Upper lobe of left lung (tissue), 6 donors: ENCODE data around the gene NPR2. TPM values are rescaled to one million over a fixed set of nuclear protein-coding genes. Genes with fewer than 3 reads are reported as not detected.
A peak's percentile ranks its signal among the peaks of the same experiment; 100 is the strongest.

Experiments
- ATAC-seq, 2 donors: fragments of 200-7000 bp; cut with Tn5 transposase; one replicate each; pipeline ENCODE4 v1.9.1; 2022; ENCODE audit warnings: mild to moderate bottlenecking in 2 of 2, moderate library complexity in 2 of 2; ENCODE audit not compliant: low FRiP score in 2 of 2
- DNase-seq, 2 donors: peaks; one replicate each; pipeline ENCODE4 v3.0.0-alpha.2; 2019 to 2020
- H3K27ac ChIP-seq, 4 donors: fragments of 200-600 bp; sonication (generic); one replicate each; pipeline ENCODE4 v1.5.1; 2016 to 2019
- H3K27me3 ChIP-seq, 4 donors: fragments of 200-600 bp; sonication (generic); one replicate each; pipeline ENCODE4 v1.5.1; 2017 to 2019
- H3K36me3 ChIP-seq, 4 donors: fragments of 200-600 bp; sonication (generic); one replicate each; pipeline ENCODE4 v1.5.1; 2016 to 2019
- H3K4me1 ChIP-seq, 4 donors: fragments of 200-600 bp; sonication (generic); one replicate each; pipeline ENCODE4 v1.5.1; 2018 to 2019
- H3K4me3 ChIP-seq, 4 donors: fragments of 200-600 bp; sonication (generic); one replicate each; pipeline ENCODE4 v1.5.1; 2017 to 2019; ENCODE audit warnings: mild to moderate bottlenecking in 2 of 4, moderate library complexity in 1 of 4
- H3K9me3 ChIP-seq, 4 donors: fragments of 200-600 bp; sonication (generic); one replicate each; pipeline ENCODE4 v1.5.1; 2018 to 2019
- EP300 ChIP-seq, 4 donors: sonication (generic); formaldehyde crosslinking; IDR thresholded peaks; one replicate each; pipeline ENCODE4 v1.5.1; 2017; ENCODE audit warnings: antibody characterized with exemption in 4 of 4, control low read depth in 2 of 4
- POLR2A ChIP-seq, 4 donors: fragments of 450-650 bp; IDR thresholded peaks; one replicate each; pipeline ENCODE4 v1.5.1; 2016 to 2017; ENCODE audit warnings: antibody characterized with exemption in 4 of 4, mild to moderate bottlenecking in 2 of 4
- POLR2AphosphoS5 ChIP-seq, 2 donors: sonication (generic); formaldehyde crosslinking; IDR thresholded peaks; one replicate each; pipeline ENCODE4 v1.5.1; 2017; ENCODE audit warnings: antibody characterized with exemption in 2 of 2
- WGBS, 2 donors: methylation state at CpG; one replicate each; pipeline ENCODE4 v1.1.5; 2017 to 2018; 5-methylcytosine and 5-hydroxymethylcytosine counted together
- total RNA-seq, 6 donors: library from RNA; depleted of rRNA in 4 of 6; stranded (reverse); fragments of >200 nt in 4 of 6; gene quantifications; one replicate each; pipeline versions ENCODE4 v1.1.0 to v1.2.1, GENCODE V29; 2016 to 2021
- TF ChIP-seq, protein P1 (sequence below), 6 experiments: fragments of 450-650 bp in 4 of 6; fragments of 200-600 bp in 2 of 6; sonication (generic) in 2 of 6; IDR thresholded peaks; one replicate each; pipeline ENCODE4 v1.5.1; 2016 to 2019; ENCODE audit warnings: antibody characterized with exemption in 6 of 6
- donor health status: DM: no; HTN: no; CAD: no; lungs with moderate emphysema.
- donor health status: DM: no; HTN: yes; CAD: no; lungs with severe emphysema.

Gene NPR2
- total RNA-seq, 6 donors from 2014 or later, result 8.3 to 46.1 (median 13.1) TPM

DNA sequence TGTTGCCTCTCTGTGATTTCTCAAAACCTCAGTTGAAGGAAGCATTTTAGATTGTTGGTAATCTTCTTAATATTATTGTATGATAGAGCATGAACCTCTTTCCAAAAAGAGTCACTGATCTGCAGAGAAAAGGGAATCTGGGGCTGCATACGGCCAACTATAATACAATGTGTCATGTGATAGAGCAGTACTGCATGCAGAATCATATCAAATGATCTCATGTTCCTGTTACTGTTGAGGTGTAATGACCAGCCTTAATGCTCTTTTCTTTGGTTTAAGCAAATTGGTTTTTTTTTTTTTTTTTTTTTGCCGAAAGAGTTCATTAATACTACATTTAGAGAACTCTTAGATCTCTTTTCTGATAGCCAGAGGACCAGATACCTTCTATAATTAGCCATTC lies 24.4 kb upstream of the NPR2 start:
- Histone ChIP-seq H3K4me1 (peaks cover 16 to 18% (median 17%) of the 10 kb centered on the region in 4 donors), H3K27ac (no peak overlapping the region), H3K9me3 (no peaks in the 10 kb centered on the region), H3K4me3 (no peak overlapping the region), H3K36me3 (no peaks in the 10 kb centered on the region), H3K27me3 (no peaks in the 10 kb centered on the region)
- ATAC-seq (no peak), DNase-seq (no peak)
- 79 to 82% methylated on average over 2 of the region's 2 CpGs for WGBS, 2 donors
- no peak for TF ChIP-seq POLR2A (IDR thresholded peaks at IDR 0.05)
- TF ChIP-seq POLR2AphosphoS5 (IDR thresholded peaks at IDR 0.05), result no peak
- TF ChIP-seq, protein P1, sequence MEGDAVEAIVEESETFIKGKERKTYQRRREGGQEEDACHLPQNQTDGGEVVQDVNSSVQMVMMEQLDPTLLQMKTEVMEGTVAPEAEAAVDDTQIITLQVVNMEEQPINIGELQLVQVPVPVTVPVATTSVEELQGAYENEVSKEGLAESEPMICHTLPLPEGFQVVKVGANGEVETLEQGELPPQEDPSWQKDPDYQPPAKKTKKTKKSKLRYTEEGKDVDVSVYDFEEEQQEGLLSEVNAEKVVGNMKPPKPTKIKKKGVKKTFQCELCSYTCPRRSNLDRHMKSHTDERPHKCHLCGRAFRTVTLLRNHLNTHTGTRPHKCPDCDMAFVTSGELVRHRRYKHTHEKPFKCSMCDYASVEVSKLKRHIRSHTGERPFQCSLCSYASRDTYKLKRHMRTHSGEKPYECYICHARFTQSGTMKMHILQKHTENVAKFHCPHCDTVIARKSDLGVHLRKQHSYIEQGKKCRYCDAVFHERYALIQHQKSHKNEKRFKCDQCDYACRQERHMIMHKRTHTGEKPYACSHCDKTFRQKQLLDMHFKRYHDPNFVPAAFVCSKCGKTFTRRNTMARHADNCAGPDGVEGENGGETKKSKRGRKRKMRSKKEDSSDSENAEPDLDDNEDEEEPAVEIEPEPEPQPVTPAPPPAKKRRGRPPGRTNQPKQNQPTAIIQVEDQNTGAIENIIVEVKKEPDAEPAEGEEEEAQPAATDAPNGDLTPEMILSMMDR (IDR thresholded peaks at IDR 0.05), result no peak
- no peak for TF ChIP-seq EP300 (IDR thresholded peaks at IDR 0.05)

GRCh38 chr9:35767458-35767857 lies 23.9 kb upstream of the NPR2 start:
- TF ChIP-seq POLR2AphosphoS5 (IDR thresholded peaks at IDR 0.05) (no peak), EP300 (IDR thresholded peaks at IDR 0.05) (no peak), POLR2A (IDR thresholded peaks at IDR 0.05) (no peak)
- TF ChIP-seq, protein P1 (IDR thresholded peaks at IDR 0.05), result no peak
- 93 to 100% methylated on average over 1 of the region's 1 CpG for WGBS, 2 donors

GRCh38 chr9:35769763-35770162 lies 21.6 kb upstream of the NPR2 start:
- TF ChIP-seq, protein P1 (IDR thresholded peaks at IDR 0.05), result no peak
- TF ChIP-seq EP300 (IDR thresholded peaks at IDR 0.05), result no peak
- no peak for TF ChIP-seq POLR2AphosphoS5 (IDR thresholded peaks at IDR 0.05)
- peaks cover 17 to 23% (median 21%) of the 10 kb centered on the region in 4 donors for H3K4me1 ChIP-seq
- no peaks in the 10 kb centered on the region for H3K36me3 ChIP-seq
- ATAC-seq (no peak), DNase-seq (no peak)
- no peaks in the 10 kb centered on the region for H3K27me3 ChIP-seq
- H3K4me3 ChIP-seq, result no peak overlapping the region
- H3K9me3 ChIP-seq, result no peaks in the 10 kb centered on the region
- 93 to 100% methylated on average over 1 of the region's 1 CpG for WGBS, 2 donors
- no peak overlapping the region for H3K27ac ChIP-seq

More at GRCh38 chr9:35767458-35767857, 23.9 kb upstream of the NPR2 start:
- no peak for DNase-seq
- H3K4me1 ChIP-seq, result peaks cover 17 to 22% (median 21%) of the 10 kb centered on the region in 4 donors
- ATAC-seq, result no peak
- no peaks in the 10 kb centered on the region for H3K36me3 ChIP-seq
- no peaks in the 10 kb centered on the region for H3K9me3 ChIP-seq
- H3K27ac ChIP-seq, result no peak overlapping the region
- no peaks in the 10 kb centered on the region for H3K27me3 ChIP-seq
- no peak overlapping the region for H3K4me3 ChIP-seq

DNA sequence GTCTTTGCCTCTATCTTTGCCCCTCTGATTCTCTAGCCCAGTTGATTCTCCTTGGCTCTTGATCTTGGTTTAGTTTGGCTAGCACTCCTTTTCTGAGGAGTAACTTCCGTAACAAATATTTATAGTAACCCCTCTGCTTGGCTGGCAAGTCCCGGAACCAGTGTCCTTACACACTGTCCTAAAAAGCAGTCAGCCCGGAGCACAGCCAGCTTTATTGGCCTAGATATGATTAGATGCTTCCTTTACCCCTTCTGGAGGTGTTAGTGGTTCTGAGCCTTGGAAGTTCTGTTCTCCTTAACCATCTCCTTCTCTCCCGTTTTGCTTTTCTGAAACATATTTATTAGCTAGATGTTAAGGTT lies 20.3 kb upstream of the NPR2 start:
- Histone ChIP-seq H3K27ac (peak overlapping the region; percentile 30 to 82 (median 57)), H3K27me3 (no peaks in the 10 kb centered on the region), H3K4me1 (peaks cover 20 to 23% (median 21%) of the 10 kb centered on the region in 4 donors), H3K36me3 (no peaks in the 10 kb centered on the region), H3K4me3 (no peak overlapping the region), H3K9me3 (no peaks in the 10 kb centered on the region)
- DNase-seq, result peak in 1 of 2 donors; percentile 47
- WGBS, 2 donors, result 12 to 30% methylated on average over 4 of the region's 4 CpGs
- ATAC-seq, result peak in 1 of 2 donors; percentile 54
- TF ChIP-seq, protein P1 (IDR thresholded peaks at IDR 0.05), result no peak
- TF ChIP-seq EP300 (IDR thresholded peaks at IDR 0.05) (no peak), POLR2AphosphoS5 (IDR thresholded peaks at IDR 0.05) (peak in 1 of 2 donors; percentile 11), POLR2A (IDR thresholded peaks at IDR 0.05) (no peak)

GRCh38 chr9:35771534-35771933 lies 19.9 kb upstream of the NPR2 start:
- no peaks in the 10 kb centered on the region for H3K27me3 ChIP-seq
- WGBS, 2 donors, result 11 to 22% methylated on average over 1 of the region's 1 CpG
- peak overlapping the region; percentile 30 to 82 (median 57) for H3K27ac ChIP-seq
- no peak overlapping the region for H3K4me3 ChIP-seq
- no peak for TF ChIP-seq POLR2A (IDR thresholded peaks at IDR 0.05)
- no peak for TF ChIP-seq EP300 (IDR thresholded peaks at IDR 0.05)
- TF ChIP-seq POLR2AphosphoS5 (IDR thresholded peaks at IDR 0.05), result no peak
- TF ChIP-seq, protein P1 (IDR thresholded peaks at IDR 0.05), result no peak
- peaks cover 20 to 23% (median 21%) of the 10 kb centered on the region in 4 donors for H3K4me1 ChIP-seq
- no peak for DNase-seq
- no peak for ATAC-seq
- no peaks in the 10 kb centered on the region for H3K9me3 ChIP-seq
- H3K36me3 ChIP-seq, result no peaks in the 10 kb centered on the region
